PC-9 (cell line): Measurements from ENCODE around the gene OTOL1. TPM values are rescaled to one million over a fixed set of nuclear protein-coding genes. Genes with fewer than 3 reads are reported as not detected.

Source experiments
- BruUV-seq: library from RNA; stranded (reverse); fragments of 400-500 nt; replicated peaks from 2 replicates; lab custom pipeline; 2021; lab: Mats Ljungman, UMichigan
- CTCF ChIA-PET: fragments of 300-600 bp; sonication (Branson Sonifier 250); formaldehyde crosslinking; loops from one replicate; lab custom pipeline; 2022; ENCODE audit warnings: antibody characterized with exemption; lab: Charles Lee
- POLR2A ChIA-PET: fragments of 300-600 bp; sonication (Branson Sonifier 250); formaldehyde crosslinking; loops from one replicate; lab custom pipeline; 2022; ENCODE audit warnings: antibody characterized with exemption; ENCODE audit not compliant: unreplicated experiment; lab: Charles Lee
- DNase-seq, 2 experiments: peaks; one replicate each; pipeline versions ENCODE4 v3.0.0 to v3.0.0-alpha.2; 2015 to 2022; ENCODE audit warnings: mixed read lengths in 1 of 2
- H2AFZ ChIP-seq: fragments of 200-600 bp; sonication (generic); 2 replicates; pipeline ENCODE4 v1.8.1; 2017; ENCODE audit warnings: antibody characterized with exemption
- H3F3A ChIP-seq: fragments of 200-600 bp; sonication (generic); 2 replicates; pipeline ENCODE4 v1.8.1; 2017; ENCODE audit warnings: antibody characterized with exemption, mild to moderate bottlenecking, low read depth; ENCODE audit not compliant: insufficient read depth
- H3K27ac ChIP-seq: fragments of 200-600 bp; sonication (generic); 2 replicates; pipeline ENCODE4 v1.6.1; 2016; ENCODE audit warnings: mixed run types
- H3K27me3 ChIP-seq: fragments of 200-600 bp; sonication (generic); 2 replicates; pipeline ENCODE4 v1.6.1; 2016; ENCODE audit warnings: low read depth, mixed run types; ENCODE audit not compliant: insufficient read depth
- H3K36me3 ChIP-seq: fragments of 200-600 bp; sonication (generic); 2 replicates; pipeline ENCODE4 v1.6.1; 2016; ENCODE audit warnings: low read depth, mixed run types
- H3K4me1 ChIP-seq: fragments of 200-600 bp; sonication (generic); replicated peaks from 2 replicates; pipeline ENCODE4 v1.6.1; 2016; ENCODE audit warnings: mixed run types; ENCODE audit not compliant: insufficient read depth
- H3K4me2 ChIP-seq: fragments of 200-600 bp; sonication (generic); 2 replicates; pipeline ENCODE4 v1.6.1; 2017; ENCODE audit warnings: mixed run types
- H3K4me3 ChIP-seq: fragments of 200-600 bp; sonication (generic); 2 replicates; pipeline ENCODE4 v1.6.1; 2016; ENCODE audit warnings: mixed run types
- H3K79me2 ChIP-seq: fragments of 200-600 bp; sonication (generic); 2 replicates; pipeline ENCODE4 v1.6.1; 2017; ENCODE audit warnings: low read depth, mixed run types
- H3K9me2 ChIP-seq: fragments of 200-600 bp; sonication (generic); 2 replicates; pipeline ENCODE4 v1.8.1; 2017; ENCODE audit warnings: mild to moderate bottlenecking; ENCODE audit not compliant: insufficient read depth
- H3K9me3 ChIP-seq: fragments of 200-600 bp; sonication (generic); 2 replicates; pipeline ENCODE4 v1.8.1; 2016; ENCODE audit warnings: low read depth; ENCODE audit not compliant: insufficient read depth
- H4K20me1 ChIP-seq: fragments of 200-600 bp; sonication (generic); 2 replicates; pipeline ENCODE4 v1.8.1; 2017; ENCODE audit not compliant: insufficient read depth
- EZH2 ChIP-seq: fragments of 200-600 bp; sonication (generic); IDR thresholded peaks from 2 replicates; pipeline ENCODE4 v1.8.0; 2017; ENCODE audit warnings: antibody characterized with exemption, low read depth
- intact Hi-C: fragments of 100-400 bp; cut with micrococcal nuclease; formaldehyde crosslinking; loops from one replicate; pipeline ENCODE4 v1.10.0; 2022; ENCODE audit not compliant: unreplicated experiment
- total RNA-seq: library from RNA; stranded (reverse); gene quantifications from 2 replicates; pipeline ENCODE4 v1.2.3, GENCODE V29; 2021
- TF ChIP-seq, protein P1 (sequence below): fragments of 200-600 bp; sonication (generic); conservative IDR thresholded peaks from 2 replicates; pipeline ENCODE4 v1.6.1; 2017; ENCODE audit warnings: mixed run types, antibody characterized with exemption, mild to moderate bottlenecking, moderate library complexity

OTOL1 gene
- total RNA-seq, 1 experiment from 2014 or later = not detected

- no peak for DNase-seq
- no TSS peak for BruUV-seq
- H2AFZ ChIP-seq = no peak overlapping the region
- no peak for TF ChIP-seq EZH2
- TF ChIP-seq, protein P1, sequence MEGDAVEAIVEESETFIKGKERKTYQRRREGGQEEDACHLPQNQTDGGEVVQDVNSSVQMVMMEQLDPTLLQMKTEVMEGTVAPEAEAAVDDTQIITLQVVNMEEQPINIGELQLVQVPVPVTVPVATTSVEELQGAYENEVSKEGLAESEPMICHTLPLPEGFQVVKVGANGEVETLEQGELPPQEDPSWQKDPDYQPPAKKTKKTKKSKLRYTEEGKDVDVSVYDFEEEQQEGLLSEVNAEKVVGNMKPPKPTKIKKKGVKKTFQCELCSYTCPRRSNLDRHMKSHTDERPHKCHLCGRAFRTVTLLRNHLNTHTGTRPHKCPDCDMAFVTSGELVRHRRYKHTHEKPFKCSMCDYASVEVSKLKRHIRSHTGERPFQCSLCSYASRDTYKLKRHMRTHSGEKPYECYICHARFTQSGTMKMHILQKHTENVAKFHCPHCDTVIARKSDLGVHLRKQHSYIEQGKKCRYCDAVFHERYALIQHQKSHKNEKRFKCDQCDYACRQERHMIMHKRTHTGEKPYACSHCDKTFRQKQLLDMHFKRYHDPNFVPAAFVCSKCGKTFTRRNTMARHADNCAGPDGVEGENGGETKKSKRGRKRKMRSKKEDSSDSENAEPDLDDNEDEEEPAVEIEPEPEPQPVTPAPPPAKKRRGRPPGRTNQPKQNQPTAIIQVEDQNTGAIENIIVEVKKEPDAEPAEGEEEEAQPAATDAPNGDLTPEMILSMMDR = no peak
- H4K20me1 ChIP-seq = no peaks in the 10 kb centered on the region
- no peak overlapping the region for H3K4me2 ChIP-seq
- no peaks in the 10 kb centered on the region for H3K9me2 ChIP-seq
- H3K79me2 ChIP-seq = no peaks in the 10 kb centered on the region
- H3K4me3 ChIP-seq = no peak overlapping the region
- no peaks in the 10 kb centered on the region for H3K36me3 ChIP-seq
- no peaks in the 10 kb centered on the region for H3K9me3 ChIP-seq
- ChIA-PET POLR2A (no interaction called here), CTCF (no interaction called here)
- intact Hi-C loops = loop anchor here (10.0 kb wide), 1 partner anchor 155 kb away; no protein-coding TSS in a partner anchor
- H3K27me3 ChIP-seq = no peaks in the 10 kb centered on the region
- no peak overlapping the region for H3K27ac ChIP-seq
- H3K4me1 ChIP-seq = no peaks in the 10 kb centered on the region
- H3F3A ChIP-seq = no peaks in the 10 kb centered on the region
These were observed 3.6 kb downstream of the OTOL1 start for GRCh38 chr3:161500068-161500796.

- no peaks in the 10 kb centered on the region for H3K36me3 ChIP-seq
- H2AFZ ChIP-seq = no peak overlapping the region
- no peak overlapping the region for H3K4me2 ChIP-seq
- CTCF ChIA-PET = no interaction called here
- H3K79me2 ChIP-seq = no peaks in the 10 kb centered on the region
- POLR2A ChIA-PET = no interaction called here
- no peaks in the 10 kb centered on the region for H3K9me3 ChIP-seq
- BruUV-seq = no TSS peak
- H3K27ac ChIP-seq = no peak overlapping the region
- H4K20me1 ChIP-seq = no peaks in the 10 kb centered on the region
- H3K4me1 ChIP-seq = no peaks in the 10 kb centered on the region
- no peak for DNase-seq
- H3F3A ChIP-seq = no peaks in the 10 kb centered on the region
- no peak overlapping the region for H3K4me3 ChIP-seq
- TF ChIP-seq EZH2 = no peak
- TF ChIP-seq, protein P1 = no peak
- H3K9me2 ChIP-seq = no peaks in the 10 kb centered on the region
- H3K27me3 ChIP-seq = no peaks in the 10 kb centered on the region
- intact Hi-C loops = loop anchor here (10.0 kb wide), 1 partner anchor 152 kb away; no protein-coding TSS in a partner anchor
These were observed 6.7 kb downstream of the OTOL1 start for GRCh38 chr3:161503271-161503670.

GRCh38 chr3:161508852-161509477, 12.4 kb downstream of the OTOL1 start:
- CTCF ChIA-PET = interaction anchor here (0.6 kb wide), 1 partner anchor 41 kb away, joined by 6 read pairs; no protein-coding TSS in a partner anchor

More at GRCh38 chr3:161508852-161509477, 12.4 kb downstream of the OTOL1 start:
- Histone ChIP-seq H3K27ac (no peak overlapping the region), H3F3A (no peaks in the 10 kb centered on the region), H2AFZ (no peak overlapping the region; the same call in 1 of the 2 replicates), H3K79me2 (no peaks in the 10 kb centered on the region), H3K9me2 (no peaks in the 10 kb centered on the region), H4K20me1 (no peaks in the 10 kb centered on the region), H3K36me3 (no peaks in the 10 kb centered on the region), H3K4me1 (no peaks in the 10 kb centered on the region), H3K9me3 (no peaks in the 10 kb centered on the region), H3K4me2 (no peak overlapping the region), H3K27me3 (no peaks in the 10 kb centered on the region), H3K4me3 (no peak overlapping the region)
- TF ChIP-seq EZH2 = no peak
- TF ChIP-seq, protein P1 = peak; percentile 75
- no TSS peak for BruUV-seq
- POLR2A ChIA-PET = no interaction called here
- intact Hi-C loops = loop anchor here (10.0 kb wide), 1 partner anchor 146 kb away; no protein-coding TSS in a partner anchor
- no peak for DNase-seq
